HepG2 (cell line): ENCODE data around the gene NECAB2. TPM values are rescaled to one million over a fixed set of nuclear protein-coding genes. Genes with fewer than 3 reads are reported as not detected.

Experiments used
- ATAC-seq: fragments of 200-7000 bp; cut with Tn5 transposase; 3 replicates; pipeline ENCODE4 v1.9.1; 2020; ENCODE audit warnings: mild to moderate bottlenecking, moderate library complexity
- BruUV-seq: library from RNA; stranded (reverse); fragments of 400-500 nt; replicated peaks from 2 replicates; lab custom pipeline; 2021; lab: Mats Ljungman, UMichigan
- CTCF ChIA-PET: fragments of 300-600 bp; formaldehyde crosslinking; extraction: SDS; loops from one replicate; lab custom pipeline; 2021; ENCODE audit warnings: low total read pairs, inconsistent platforms, low intra/inter-chr PET ratio; lab: Yijun Ruan, JAX
- POLR2A ChIA-PET: fragments of 350-600 bp; sonication (Branson Sonifier 250); formaldehyde crosslinking; loops from one replicate; lab custom pipeline; 2020; ENCODE audit warnings: antibody characterized with exemption, inconsistent platforms; lab: Yijun Ruan, JAX
- DNase-seq: peaks from one replicate; pipeline ENCODE4 v3.0.0-alpha.2; 2015; ENCODE audit warnings: low spot score
- FAIRE-seq: peaks from 3 replicates; lab custom pipeline; 2011; peaks lifted over from hg19 to GRCh38; lab: Jason Lieb, UNC
- H2AFZ ChIP-seq: one replicate; pipeline ENCODE4 v1.6.1; 2011; ENCODE audit warnings: low read length, inconsistent platforms
- H3K27ac ChIP-seq: fragments of 300-600 bp; 3 replicates; pipeline ENCODE4 v1.8.0; 2011; ENCODE audit warnings: mixed run types, mild to moderate bottlenecking, mixed read lengths, low read length, inconsistent platforms; ENCODE audit not compliant: insufficient read depth; ENCODE audit errors: extremely low read length
- H3K27me3 ChIP-seq, 2 experiments: fragments of 200-600 bp in 1 of 2; 2 replicates in 1 of 2; 3 replicates in 1 of 2; pipeline versions ENCODE4 v1.6.0 to v1.8.0; 2011; ENCODE audit warnings: low read length in 2 of 2, mild to moderate bottlenecking in 2 of 2, moderate library complexity in 2 of 2, inconsistent platforms in 1 of 2; ENCODE audit not compliant: insufficient read depth in 2 of 2, control insufficient read depth in 1 of 2
- H3K36me3 ChIP-seq, 2 experiments: fragments of 200-600 bp in 1 of 2; replicated peaks in 1 of 2; 2 replicates in 1 of 2; 3 replicates in 1 of 2; pipeline versions ENCODE4 v1.5.1 to v1.8.0; 2011; ENCODE audit warnings: low read length in 2 of 2, inconsistent platforms in 1 of 2; ENCODE audit not compliant: insufficient read depth in 2 of 2, control insufficient read depth in 1 of 2
- H3K4me1 ChIP-seq: 2 replicates; pipeline ENCODE4 v1.5.1; 2012; ENCODE audit warnings: low read length, inconsistent platforms; ENCODE audit not compliant: insufficient read depth
- H3K4me2 ChIP-seq: 2 replicates; pipeline ENCODE4 v1.6.0; 2011; ENCODE audit warnings: low read depth, low read length, inconsistent platforms
- H3K4me3 ChIP-seq, 3 experiments: fragments of 200-600 bp in 1 of 3; sonication (generic), shearing (Covaris generic) in 1 of 3; replicated peaks in 1 of 3; 2 replicates each; pipeline ENCODE4 v1.5.1; 2011 to 2016; ENCODE audit warnings: low read length in 3 of 3, inconsistent platforms in 2 of 3, low read depth in 2 of 3, mild to moderate bottlenecking in 2 of 3, control low read depth in 1 of 3, mixed read lengths in 1 of 3; ENCODE audit not compliant: insufficient read depth in 1 of 3
- H3K79me2 ChIP-seq: one replicate; pipeline ENCODE4 v1.6.1; 2011; ENCODE audit warnings: low read length, inconsistent platforms; ENCODE audit not compliant: insufficient read depth
- H3K9ac ChIP-seq: 2 replicates; pipeline ENCODE4 v1.6.0; 2011; ENCODE audit warnings: mild to moderate bottlenecking, low read depth, low read length, inconsistent platforms; ENCODE audit not compliant: insufficient read depth
- H3K9me3 ChIP-seq: 2 replicates; pipeline ENCODE4 v1.5.1; 2012; ENCODE audit warnings: mild to moderate bottlenecking, low read length
- H4K20me1 ChIP-seq: 2 replicates; pipeline ENCODE4 v1.6.0; 2011; ENCODE audit warnings: inconsistent platforms, mild to moderate bottlenecking, low read length, moderate library complexity; ENCODE audit not compliant: insufficient read depth
- DZIP1 ChIP-seq: sonication (generic); formaldehyde crosslinking; IDR thresholded peaks from 2 replicates; pipeline ENCODE4 v1.5.0; 2020; ENCODE audit warnings: mild to moderate bottlenecking, missing genetic modification reagents
- JUND ChIP-seq: sonication (generic); formaldehyde crosslinking; IDR thresholded peaks from 2 replicates; pipeline ENCODE4 v1.8.0; 2022; ENCODE audit warnings: mild to moderate bottlenecking, missing genetic modification reagents
- KDM2A ChIP-seq: sonication (generic); formaldehyde crosslinking; IDR thresholded peaks from 2 replicates; pipeline ENCODE4 v1.4.0; 2020; ENCODE audit warnings: low read depth, missing genetic modification reagents, borderline replicate concordance
- NR2F2 ChIP-seq: IDR thresholded peaks from 2 replicates; pipeline ENCODE4 v1.6.1; 2012; ENCODE audit warnings: low read depth, inconsistent platforms, borderline replicate concordance
- PHF8 ChIP-seq: sonication (generic); formaldehyde crosslinking; IDR thresholded peaks from 2 replicates; pipeline ENCODE4 v1.5.0; 2020; ENCODE audit warnings: missing genetic modification reagents
- RBM22 ChIP-seq: fragments of 200-400 bp; formaldehyde crosslinking; optimal IDR thresholded peaks from 2 replicates; pipeline ENCODE3; 2017; ENCODE audit warnings: mild to moderate bottlenecking, low read length, moderate library complexity
- REL ChIP-seq: sonication (generic); formaldehyde crosslinking; conservative IDR thresholded peaks from 2 replicates; pipeline ENCODE4 v1.8.0; 2022; ENCODE audit warnings: mild to moderate bottlenecking, missing genetic modification reagents, moderate library complexity
- REPIN1 ChIP-seq: sonication (generic); formaldehyde crosslinking; IDR thresholded peaks from 2 replicates; pipeline ENCODE4 v1.8.0; 2022; ENCODE audit warnings: missing genetic modification reagents, low read depth, mild to moderate bottlenecking, borderline replicate concordance
- SATB2 ChIP-seq: sonication (generic); formaldehyde crosslinking; IDR thresholded peaks from 2 replicates; pipeline ENCODE4 v1.5.0; 2020; ENCODE audit warnings: missing genetic modification reagents
- TIGD3 ChIP-seq: sonication (generic); formaldehyde crosslinking; IDR thresholded peaks from 2 replicates; pipeline ENCODE4 v1.5.1; 2020; ENCODE audit warnings: mild to moderate bottlenecking, missing genetic modification reagents, borderline replicate concordance
- YEATS2 ChIP-seq: sonication (generic); formaldehyde crosslinking; IDR thresholded peaks from 2 replicates; pipeline ENCODE4 v1.4.0; 2020; ENCODE audit warnings: missing genetic modification reagents, borderline replicate concordance
- ZFP82 ChIP-seq: sonication (generic); formaldehyde crosslinking; IDR thresholded peaks from 2 replicates; pipeline ENCODE4 v1.5.1; 2020; ENCODE audit warnings: mild to moderate bottlenecking, missing genetic modification reagents, borderline replicate concordance
- ZNF234 ChIP-seq: sonication (generic); formaldehyde crosslinking; conservative IDR thresholded peaks from 2 replicates; pipeline ENCODE4 v1.5.1; 2020; ENCODE audit warnings: mild to moderate bottlenecking, missing genetic modification reagents
- ZNF296 ChIP-seq: sonication (generic); formaldehyde crosslinking; conservative IDR thresholded peaks from 2 replicates; pipeline ENCODE4 v1.5.0; 2020; ENCODE audit warnings: mild to moderate bottlenecking, missing genetic modification reagents
- ZNF331 ChIP-seq: sonication (generic); formaldehyde crosslinking; IDR thresholded peaks from 2 replicates; pipeline ENCODE4 v1.4.0; 2020; ENCODE audit warnings: missing genetic modification reagents
- ZNF33A ChIP-seq: sonication (generic); formaldehyde crosslinking; IDR thresholded peaks from 2 replicates; pipeline ENCODE4 v1.5.1; 2020; ENCODE audit warnings: missing genetic modification reagents, mild to moderate bottlenecking, moderate library complexity, borderline replicate concordance
- ZNF432 ChIP-seq: sonication (generic); formaldehyde crosslinking; IDR thresholded peaks from 2 replicates; pipeline ENCODE4 v1.5.0; 2020; ENCODE audit warnings: missing genetic modification reagents, mild to moderate bottlenecking, borderline replicate concordance
- WGBS: methylation state at CpG from one replicate; pipeline ENCODE4 v1.1.6; 2017; ENCODE audit warnings: low lambda C conversion rate; 5-methylcytosine and 5-hydroxymethylcytosine counted together
- in situ Hi-C: cut with HindIII; loops from 2 replicates; pipeline ENCODE4 v1.10.0; 2017; ENCODE audit warnings: low pct_unique_long_range_greater_than_20kb; ENCODE audit not compliant: extremely low pct_ligation_motif_present
- intact Hi-C: fragments of 100-400 bp; cut with micrococcal nuclease; formaldehyde crosslinking; loops from one replicate; pipeline ENCODE4 v1.10.0; 2022; ENCODE audit not compliant: unreplicated experiment
- polyA plus RNA-seq, 8 experiments: library from polyadenylated mRNA; depleted of rRNA in 3 of 8; stranded (reverse) in 7 of 8; unstranded in 1 of 8; fragments of >200 nt; fragmentation: Illumina TruSeq in 4 of 8; extraction: Trizol in 4 of 8; gene quantifications; 2 replicates each; pipeline versions ENCODE4 v1.2.1 to v1.2.3, GENCODE V29; 2011 to 2016; ENCODE audit warnings: low read depth in 4 of 8, missing spikeins in 1 of 8, mixed read lengths in 1 of 8; ENCODE audit not compliant: insufficient read depth in 1 of 8
- total RNA-seq, 5 experiments: library from RNA; depleted of rRNA; stranded (reverse); fragments of >200 nt; fragmentation: Illumina TruSeq; extraction: Trizol; gene quantifications; 2 replicates each; pipeline ENCODE4 v1.2.3, GENCODE V29; 2016; ENCODE audit warnings: low read depth in 1 of 5
- TF ChIP-seq, protein P1 (sequence below): sonication (generic); formaldehyde crosslinking; IDR thresholded peaks from 2 replicates; pipeline ENCODE4 v1.4.0; 2020; ENCODE audit warnings: missing genetic modification reagents; ENCODE audit errors: not compliant biosample characterization
- TF ChIP-seq, protein P2 (sequence below): sonication (generic); formaldehyde crosslinking; IDR thresholded peaks from 2 replicates; pipeline ENCODE4 v1.8.0; 2022; ENCODE audit warnings: mild to moderate bottlenecking, missing genetic modification reagents

Gene NECAB2
- total and polyA plus RNA-seq, 2 of the 13 experiments (the other 11 are each of a cell fraction or from before 2014, with no cell fraction given) = 0.21 to 0.49 TPM

- no peak for ATAC-seq
- peaks cover 0 to 2% of the 10 kb centered on the region in 2 experiments; a peak in 3 of 5 replicates for H3K36me3 ChIP-seq
- no peaks in the 10 kb centered on the region for H3K9me3 ChIP-seq
- no peak overlapping the region for H3K9ac ChIP-seq
- DNase-seq = no peak
- H2AFZ ChIP-seq = no peak overlapping the region
- H3K4me2 ChIP-seq = no peak overlapping the region
- WGBS = 83% methylated on average over 13 of the region's 13 CpGs
- intact Hi-C loops = no loop called here
- POLR2A ChIA-PET = no interaction called here
- no peaks in the 10 kb centered on the region for H3K79me2 ChIP-seq
- no peak overlapping the region for H3K27ac ChIP-seq
- no TSS peak for BruUV-seq
- no peaks in the 10 kb centered on the region for H4K20me1 ChIP-seq
- H3K4me1 ChIP-seq = peaks cover 33% of the 10 kb centered on the region
- H3K27me3 ChIP-seq = peaks cover 0 to under 1% of the 10 kb centered on the region in 2 experiments; a peak in 1 of 5 replicates
- in situ Hi-C loops = loop anchor here (10.0 kb wide), 1 partner anchor 120 kb away; the partner anchor contains the start of gene SLC38A8
- no peak overlapping the region for H3K4me3 ChIP-seq
- TF ChIP-seq ZNF432 (CRISPR knock-in tag) = no peak
- TF ChIP-seq ZNF331 (CRISPR knock-in tag) = no peak
- no peak for TF ChIP-seq KDM2A (CRISPR knock-in tag)
- TF ChIP-seq REPIN1 (CRISPR knock-in tag) = no peak
- no peak for TF ChIP-seq RBM22
- TF ChIP-seq PHF8 (CRISPR knock-in tag) = no peak
- no peak for TF ChIP-seq JUND (CRISPR knock-in tag)
- TF ChIP-seq DZIP1 (CRISPR knock-in tag) = no peak
- no peak for TF ChIP-seq REL (CRISPR knock-in tag)
- TF ChIP-seq ZNF296 = no peak
- TF ChIP-seq, protein P1, sequence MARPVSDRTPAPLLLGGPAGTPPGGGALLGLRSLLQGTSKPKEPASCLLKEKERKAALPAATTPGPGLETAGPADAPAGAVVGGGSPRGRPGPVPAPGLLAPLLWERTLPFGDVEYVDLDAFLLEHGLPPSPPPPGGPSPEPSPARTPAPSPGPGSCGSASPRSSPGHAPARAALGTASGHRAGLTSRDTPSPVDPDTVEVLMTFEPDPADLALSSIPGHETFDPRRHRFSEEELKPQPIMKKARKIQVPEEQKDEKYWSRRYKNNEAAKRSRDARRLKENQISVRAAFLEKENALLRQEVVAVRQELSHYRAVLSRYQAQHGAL = no peak
- TF ChIP-seq ZNF33A = no peak
- TF ChIP-seq, protein P2, sequence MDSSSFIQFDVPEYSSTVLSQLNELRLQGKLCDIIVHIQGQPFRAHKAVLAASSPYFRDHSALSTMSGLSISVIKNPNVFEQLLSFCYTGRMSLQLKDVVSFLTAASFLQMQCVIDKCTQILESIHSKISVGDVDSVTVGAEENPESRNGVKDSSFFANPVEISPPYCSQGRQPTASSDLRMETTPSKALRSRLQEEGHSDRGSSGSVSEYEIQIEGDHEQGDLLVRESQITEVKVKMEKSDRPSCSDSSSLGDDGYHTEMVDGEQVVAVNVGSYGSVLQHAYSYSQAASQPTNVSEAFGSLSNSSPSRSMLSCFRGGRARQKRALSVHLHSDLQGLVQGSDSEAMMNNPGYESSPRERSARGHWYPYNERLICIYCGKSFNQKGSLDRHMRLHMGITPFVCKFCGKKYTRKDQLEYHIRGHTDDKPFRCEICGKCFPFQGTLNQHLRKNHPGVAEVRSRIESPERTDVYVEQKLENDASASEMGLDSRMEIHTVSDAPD (CRISPR knock-in tag) = no peak
- no peak for TF ChIP-seq YEATS2 (CRISPR knock-in tag)
- TF ChIP-seq SATB2 (CRISPR knock-in tag) = no peak
- no peak for TF ChIP-seq TIGD3 (CRISPR knock-in tag)
- no peak for TF ChIP-seq ZFP82 (CRISPR knock-in tag)
- no peak for TF ChIP-seq ZNF234 (CRISPR knock-in tag)
- TF ChIP-seq NR2F2 = no peak
- TF ChIP-seq, all 625 proteins: peak for 0
- CTCF ChIA-PET = interaction anchor here (3.0 kb wide), 1 partner anchor 141 kb away, joined by 9 read pairs; no protein-coding TSS in a partner anchor
- no peak for FAIRE-seq
Observed at GRCh38 chr16:83924686-83925085, 43.4 kb upstream of the NECAB2 start.
